ENCODE data around the gene FAM20C. TPM values are rescaled to one million over a fixed set of nuclear protein-coding genes. Genes with fewer than 3 reads are reported as not detected.
A peak's percentile ranks its signal among the peaks of the same experiment; 100 is the strongest.

Gene FAM20C
- total RNA-seq, 1 experiment from 2014 or later = 62.6 TPM

- no peak overlapping the region for H3T11ph ChIP-seq (ENCODE audit: low read length)
- H3K27me3 ChIP-seq (ENCODE audit: insufficient read depth, low read length) = no peaks in the 10 kb centered on the region
- no peak overlapping the region for H3K4me2 ChIP-seq (ENCODE audit: insufficient read depth, insufficient read length, low read length)
- H3K4me1 Mint-ChIP-seq = peaks cover 11 to 13% of the 10 kb centered on the region in 2 experiments
- H4K8ac ChIP-seq (replicated peaks; ENCODE audit: insufficient read length, low read depth, low read length) = no peak overlapping the region
- WGBS (ENCODE audit: extremely low coverage, insufficient read length, low lambda C conversion rate) = no CpG with 5 or more reads among the region's 34 CpGs
- no peak overlapping the region for H2AFZ ChIP-seq (ENCODE audit: low read length)
- no peak overlapping the region for H2AK5ac ChIP-seq (ENCODE audit: insufficient read length, low read length)
- TF ChIP-seq CTCF (conservative IDR thresholded peaks at IDR 0.05) = no peak
- no peak overlapping the region for H3K27ac ChIP-seq (ENCODE audit: insufficient read length, low read depth, low read length)
- H2BK120ac ChIP-seq (ENCODE audit: low read depth, low read length, poor library complexity, severe bottlenecking) = no peak overlapping the region
- no peaks in the 10 kb centered on the region for H3K79me1 ChIP-seq (ENCODE audit: insufficient read depth, low read depth, low read length, poor library complexity, severe bottlenecking)
- H3K18ac ChIP-seq (ENCODE audit: insufficient read length, low read depth, low read length) = no peak overlapping the region
- H3K9me3 ChIP-seq (ENCODE audit: control insufficient read depth, low read depth, low read length) = no peaks in the 10 kb centered on the region
- no peak overlapping the region for H3K56ac ChIP-seq (ENCODE audit: insufficient read length, low read depth, low read length)
- H3K23me2 ChIP-seq (ENCODE audit: insufficient read length, low read depth, low read length, poor library complexity, severe bottlenecking) = no peaks in the 10 kb centered on the region
- peaks cover 2% of the 10 kb centered on the region for H4K20me1 ChIP-seq (ENCODE audit: control insufficient read depth, insufficient read depth, insufficient read length)
- no peak for DNase-seq
- H3K4me1 ChIP-seq (ENCODE audit: insufficient read depth, low read length) = no peaks in the 10 kb centered on the region; the same call in 1 of the 2 replicates
- H3K4me3 Mint-ChIP-seq = no peak overlapping the region
- no peak overlapping the region for H2BK15ac ChIP-seq (ENCODE audit: low read depth, low read length)
- H2BK20ac ChIP-seq (ENCODE audit: low read depth, low read length, poor library complexity, severe bottlenecking) = no peak overlapping the region
- no peak overlapping the region for H3K14ac ChIP-seq (ENCODE audit: insufficient read depth, low read length)
- no peak overlapping the region for H3K4ac ChIP-seq (ENCODE audit: low read depth, low read length)
- peaks cover 0 to 21% (median 6%) of the 10 kb centered on the region in 3 experiments; a peak in 5 of 7 replicates for H3K36me3 Mint-ChIP-seq (ENCODE audit: insufficient read depth in 1 of 3, low read depth in 3 of 3)
- peak overlapping the region in 1 of 3 experiments; percentile 33; a peak in 2 of 7 replicates for H3K27ac Mint-ChIP-seq
- H2BK5ac ChIP-seq (ENCODE audit: insufficient read length, low read length) = no peak overlapping the region
- no peak overlapping the region for H3K9ac ChIP-seq (ENCODE audit: extremely low read depth, insufficient read length, low read length)
- H2BK12ac ChIP-seq (ENCODE audit: insufficient read length, low read depth, low read length) = no peak overlapping the region
- H3K27me3 Mint-ChIP-seq (ENCODE audit: low read depth) = peaks cover 2% of the 10 kb centered on the region; the same call in 1 of the 2 replicates
- no peaks in the 10 kb centered on the region for H3K9me3 Mint-ChIP-seq
- no peak overlapping the region for H4K91ac ChIP-seq (ENCODE audit: insufficient read length, low read depth, low read length)
- H3K23ac ChIP-seq (ENCODE audit: insufficient read length, low read depth, low read length) = no peak overlapping the region
- no peaks in the 10 kb centered on the region for H3K79me2 ChIP-seq (ENCODE audit: insufficient read depth, low read length)
- H4K5ac ChIP-seq (ENCODE audit: insufficient read length, low read depth, low read length) = no peak overlapping the region
These were observed 30.9 kb downstream of the FAM20C start for GRCh38 chr7:223118-223800.
